HCT116 (cell line): ENCODE data around the gene VIT. TPM values are rescaled to one million over a fixed set of nuclear protein-coding genes. Genes with fewer than 3 reads are reported as not detected.

Experiments
- ATAC-seq: fragments of 200-7000 bp; cut with Tn5 transposase; 2 replicates; pipeline ENCODE4 v1.9.1; 2020; ENCODE audit warnings: mild to moderate bottlenecking, moderate library complexity
- BruUV-seq: library from RNA; stranded (reverse); fragments of 400-500 nt; replicated peaks from 2 replicates; lab custom pipeline; 2021; lab: Mats Ljungman, UMichigan
- CTCF ChIA-PET: fragments of 300-600 bp; sonication (Branson Sonifier 250); formaldehyde crosslinking; loops from one replicate; lab custom pipeline; 2021; ENCODE audit warnings: antibody characterized with exemption; lab: Charles Lee
- POLR2A ChIA-PET: fragments of 300-600, 350-600 bp; sonication (Branson Sonifier 250); formaldehyde crosslinking; loops from one replicate; lab custom pipeline; 2021; ENCODE audit warnings: antibody characterized with exemption; lab: Charles Lee
- RAD21 ChIA-PET, 2 experiments: fragments of 300-600 bp; sonication (Branson Sonifier 250); formaldehyde crosslinking; loops; one replicate each; lab custom pipeline; 2023; ENCODE audit warnings: low total read pairs in 2 of 2; ENCODE audit not compliant: uncharacterized antibody in 2 of 2, unreplicated experiment in 2 of 2, low non-redundant PET in 1 of 2; lab: Charles Lee
- DNase-seq: peaks from one replicate; pipeline ENCODE4 v3.0.0-alpha.2; 2010; ENCODE audit warnings: low read depth, low spot score
- H2AFZ ChIP-seq: fragments of 200-600 bp; shearing (Covaris generic), sonication (generic); 2 replicates; pipeline ENCODE4 v1.6.1; 2017; ENCODE audit warnings: low read depth, mixed run types, mixed read lengths, antibody characterized with exemption, low read length; ENCODE audit not compliant: poor library complexity, severe bottlenecking
- H3K27ac ChIP-seq: 2 replicates; pipeline ENCODE4 v1.5.1; 2012; ENCODE audit warnings: low read depth, low read length
- H3K27me3 ChIP-seq: fragments of 200-600 bp; sonication (generic); 2 replicates; pipeline ENCODE4 v1.6.1; 2016; ENCODE audit warnings: mixed run types, low read length, mixed read lengths; ENCODE audit not compliant: insufficient read depth
- H3K36me3 ChIP-seq, 2 experiments: fragments of 200-500 bp in 1 of 2; fragments of 200-600 bp in 1 of 2; sonication (Bioruptor generic) in 1 of 2; sonication (generic) in 1 of 2; 2 replicates each; pipeline versions ENCODE4 v1.5.1 to v1.6.1; 2014 to 2016; ENCODE audit warnings: low read length in 2 of 2, inconsistent platforms in 1 of 2, mixed read lengths in 1 of 2, mixed run types in 1 of 2; ENCODE audit not compliant: insufficient read depth in 2 of 2, control insufficient read depth in 1 of 2
- H3K4me1 ChIP-seq, 2 experiments: fragments of 200-600 bp in 1 of 2; sonication (generic) in 1 of 2; 2 replicates each; pipeline versions ENCODE4 v1.5.1 to v1.6.1; 2012 to 2017; ENCODE audit warnings: low read length in 2 of 2, inconsistent platforms in 1 of 2, mild to moderate bottlenecking in 1 of 2, mixed read lengths in 1 of 2, mixed run types in 1 of 2, moderate library complexity in 1 of 2; ENCODE audit not compliant: insufficient read depth in 2 of 2, control insufficient read depth in 1 of 2
- H3K4me2 ChIP-seq: fragments of 200-600 bp; sonication (generic); 2 replicates; pipeline ENCODE4 v1.6.1; 2017; ENCODE audit warnings: mixed run types, low read length, mixed read lengths
- H3K4me3 ChIP-seq, 2 experiments: fragments of 200-600 bp in 1 of 2; sonication (generic) in 1 of 2; replicated peaks in 1 of 2; 2 replicates each; pipeline ENCODE4 v1.5.1; 2011 to 2016; ENCODE audit warnings: low read length in 2 of 2, control low read depth in 1 of 2, low read depth in 1 of 2, mild to moderate bottlenecking in 1 of 2, mixed read lengths in 1 of 2, mixed run types in 1 of 2
- H3K79me2 ChIP-seq: fragments of 200-600 bp; sonication (generic); 2 replicates; pipeline ENCODE4 v1.6.1; 2017; ENCODE audit warnings: mild to moderate bottlenecking, mixed run types, low read length, moderate library complexity, mixed read lengths; ENCODE audit not compliant: insufficient read depth
- H3K9ac ChIP-seq: fragments of 200-600 bp; sonication (generic); 2 replicates; pipeline ENCODE4 v1.6.1; 2016; ENCODE audit warnings: low read length, mixed read lengths
- H3K9me2 ChIP-seq: fragments of 200-600 bp; sonication (generic), shearing (Covaris generic); 2 replicates; pipeline ENCODE4 v1.6.1; 2017; ENCODE audit warnings: mixed run types, mild to moderate bottlenecking, moderate library complexity; ENCODE audit not compliant: insufficient read depth
- H3K9me3 ChIP-seq, 2 experiments: fragments of 200-500 bp in 1 of 2; fragments of 200-600 bp in 1 of 2; sonication (Bioruptor generic) in 1 of 2; sonication (generic) in 1 of 2; 2 replicates each; pipeline ENCODE4 v1.6.1; 2014 to 2017; ENCODE audit warnings: low read length in 2 of 2, mixed read lengths in 2 of 2, inconsistent platforms in 1 of 2, low read depth in 1 of 2, mild to moderate bottlenecking in 1 of 2, mixed run types in 1 of 2, moderate library complexity in 1 of 2; ENCODE audit not compliant: control insufficient read depth in 1 of 2, insufficient read depth in 1 of 2
- H4K20me1 ChIP-seq: fragments of 200-600 bp; sonication (generic), shearing (Covaris generic); 2 replicates; pipeline ENCODE4 v1.6.1; 2017; ENCODE audit warnings: mixed run types, mild to moderate bottlenecking, moderate library complexity; ENCODE audit not compliant: insufficient read depth
- CEBPB ChIP-seq: IDR thresholded peaks from 2 replicates; pipeline ENCODE4 v1.6.1; 2012; ENCODE audit warnings: low read depth
- EZH2phosphoT487 ChIP-seq: fragments of 200-600 bp; IDR thresholded peaks from 2 replicates; pipeline ENCODE4 v1.6.1; 2018; ENCODE audit warnings: antibody characterized with exemption, borderline replicate concordance
- POLR2AphosphoS5 ChIP-seq: IDR thresholded peaks from 2 replicates; pipeline ENCODE4 v1.6.1; 2011; ENCODE audit warnings: mild to moderate bottlenecking, low read depth, low read length, moderate library complexity
- RAD21 ChIP-seq: IDR thresholded peaks from 2 replicates; pipeline ENCODE4 v1.6.1; 2012; ENCODE audit warnings: low read depth, mild to moderate bottlenecking
- ZFX ChIP-seq: fragments of 450-650 bp; IDR thresholded peaks from 2 replicates; pipeline ENCODE4 v1.6.1; 2017
- intact Hi-C: fragments of 100-400 bp; cut with micrococcal nuclease; formaldehyde crosslinking; loops from 2 replicates; pipeline ENCODE4 v1.10.0; 2022
- total RNA-seq: library from RNA; stranded (reverse); gene quantifications from one replicate; pipeline ENCODE4 v1.2.1, GENCODE V29; 2021; ENCODE audit not compliant: unreplicated experiment
- TF ChIP-seq, protein P1 (sequence below), 3 experiments: fragments of 200-600 bp in 1 of 3; sonication (generic) in 1 of 3; IDR thresholded peaks in 2 of 3; conservative IDR thresholded peaks in 1 of 3; 2 replicates each; pipeline ENCODE4 v1.5.1; 2012 to 2017; ENCODE audit warnings: low read depth in 2 of 3, low read length in 2 of 3, antibody characterized with exemption in 1 of 3, borderline replicate concordance in 1 of 3, control low read depth in 1 of 3, mild to moderate bottlenecking in 1 of 3, mixed read lengths in 1 of 3, mixed run types in 1 of 3, moderate library complexity in 1 of 3; ENCODE audit not compliant: insufficient read depth in 1 of 3

Gene VIT
- total RNA-seq, 1 experiment from 2014 or later: not detected

DNA sequence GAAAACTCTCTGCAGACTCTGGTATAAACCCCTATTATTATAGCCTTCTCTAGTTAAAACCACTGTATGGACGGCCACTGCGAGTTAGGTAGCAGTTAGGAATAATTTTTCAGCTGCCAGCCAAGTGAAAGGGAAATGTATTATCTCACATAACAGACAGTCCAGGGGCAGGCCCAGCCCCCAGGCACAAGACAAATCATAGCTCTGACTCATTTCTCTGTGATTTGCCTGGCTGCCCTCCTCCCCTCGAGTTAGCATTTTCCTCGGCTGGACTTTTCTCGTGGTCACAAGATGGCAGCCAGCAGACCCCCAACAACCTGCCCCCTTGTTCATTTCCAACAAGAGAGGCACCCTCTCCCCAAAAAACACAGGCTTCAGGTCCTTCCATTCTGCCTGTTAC lies 10.5 kb downstream of the VIT start:
- no peak for DNase-seq
- no peaks in the 10 kb centered on the region for H3K27me3 ChIP-seq
- intact Hi-C loops: no loop called here
- no peak overlapping the region for H3K27ac ChIP-seq
- H3K4me3 ChIP-seq: no peak overlapping the region
- no peaks in the 10 kb centered on the region for H4K20me1 ChIP-seq
- ChIA-PET CTCF (no interaction called here), RAD21 (no interaction called here), POLR2A (no interaction called here)
- H3K9me3 ChIP-seq: 0 out of 4 replicates have a peak, but pooled peaks cover 0 to 3% of the 10 kb centered on the region in 2 experiments
- H3K36me3 ChIP-seq: no peaks in the 10 kb centered on the region
- no peaks in the 10 kb centered on the region for H3K4me1 ChIP-seq
- no peaks in the 10 kb centered on the region for H3K9me2 ChIP-seq
- H3K79me2 ChIP-seq: no peaks in the 10 kb centered on the region
- H3K9ac ChIP-seq: no peak overlapping the region
- no peak for ATAC-seq
- peak overlapping the region; percentile 5 for H2AFZ ChIP-seq
- TF ChIP-seq POLR2AphosphoS5 (no peak), ZFX (no peak), RAD21 (no peak), EZH2phosphoT487 (no peak)
- no peak overlapping the region for H3K4me2 ChIP-seq
- BruUV-seq: no TSS peak

DNA sequence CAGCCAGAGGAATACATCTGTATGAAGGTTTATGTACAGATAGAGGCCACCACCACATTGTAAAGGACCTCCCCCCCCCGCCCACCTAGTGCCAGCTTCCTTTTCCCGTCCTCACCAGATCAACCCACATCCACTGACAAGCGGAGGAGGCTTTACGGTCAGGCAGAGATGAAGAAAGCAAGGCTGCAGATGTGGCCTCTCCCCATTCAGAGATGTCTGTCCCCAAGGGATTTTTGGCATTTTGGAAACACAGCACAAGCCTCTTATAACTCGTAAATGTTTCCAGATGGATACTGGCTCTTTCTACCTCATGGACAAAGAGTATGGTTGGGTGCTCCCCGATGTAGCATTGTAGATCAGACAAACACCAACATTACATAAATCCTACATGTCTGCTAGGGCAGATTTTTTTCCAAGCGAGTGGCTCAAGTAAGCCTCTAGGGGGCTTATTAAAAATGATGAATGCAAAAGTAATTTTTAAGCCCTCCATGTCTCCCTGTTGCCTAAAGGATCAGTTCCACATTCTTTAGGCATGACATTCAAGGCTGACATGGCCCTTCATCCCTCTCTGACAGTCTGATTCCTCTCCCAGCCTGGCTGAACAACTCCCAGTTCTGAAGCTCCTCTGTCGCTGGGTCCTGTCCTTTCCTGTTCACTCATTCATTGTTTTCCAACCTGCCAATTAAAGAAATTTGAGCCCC lies 11.7 kb downstream of the VIT start:
- no peak for TF ChIP-seq CEBPB
- TF ChIP-seq, protein P1, sequence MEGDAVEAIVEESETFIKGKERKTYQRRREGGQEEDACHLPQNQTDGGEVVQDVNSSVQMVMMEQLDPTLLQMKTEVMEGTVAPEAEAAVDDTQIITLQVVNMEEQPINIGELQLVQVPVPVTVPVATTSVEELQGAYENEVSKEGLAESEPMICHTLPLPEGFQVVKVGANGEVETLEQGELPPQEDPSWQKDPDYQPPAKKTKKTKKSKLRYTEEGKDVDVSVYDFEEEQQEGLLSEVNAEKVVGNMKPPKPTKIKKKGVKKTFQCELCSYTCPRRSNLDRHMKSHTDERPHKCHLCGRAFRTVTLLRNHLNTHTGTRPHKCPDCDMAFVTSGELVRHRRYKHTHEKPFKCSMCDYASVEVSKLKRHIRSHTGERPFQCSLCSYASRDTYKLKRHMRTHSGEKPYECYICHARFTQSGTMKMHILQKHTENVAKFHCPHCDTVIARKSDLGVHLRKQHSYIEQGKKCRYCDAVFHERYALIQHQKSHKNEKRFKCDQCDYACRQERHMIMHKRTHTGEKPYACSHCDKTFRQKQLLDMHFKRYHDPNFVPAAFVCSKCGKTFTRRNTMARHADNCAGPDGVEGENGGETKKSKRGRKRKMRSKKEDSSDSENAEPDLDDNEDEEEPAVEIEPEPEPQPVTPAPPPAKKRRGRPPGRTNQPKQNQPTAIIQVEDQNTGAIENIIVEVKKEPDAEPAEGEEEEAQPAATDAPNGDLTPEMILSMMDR (IDR thresholded peaks at IDR 0.05 in 2 of 3, conservative IDR thresholded peaks at IDR 0.05 in 1 of 3; ENCODE audit: borderline replicate concordance in 1 of 3, insufficient read depth in 1 of 3, low read depth in 2 of 3, low read length in 2 of 3): peak in 2 of 3 experiments; percentile 33 to 39; a peak in 4 of 6 replicates
- Histone ChIP-seq H4K20me1 (no peaks in the 10 kb centered on the region), H3K9me3 (0 out of 4 replicates have a peak, but pooled peaks cover 0 to 3% of the 10 kb centered on the region in 2 experiments), H3K9me2 (no peaks in the 10 kb centered on the region), H3K79me2 (no peaks in the 10 kb centered on the region), H3K27me3 (no peaks in the 10 kb centered on the region), H3K4me3 (no peak overlapping the region), H3K4me1 (no peaks in the 10 kb centered on the region), H3K36me3 (no peaks in the 10 kb centered on the region), H2AFZ (no peak overlapping the region), H3K27ac (no peak overlapping the region), H3K9ac (no peak overlapping the region), H3K4me2 (no peak overlapping the region)
- POLR2A ChIA-PET: no interaction called here
- intact Hi-C loops: no loop called here
- ATAC-seq: peak; percentile 34; the same call in 1 of the 2 replicates
- BruUV-seq: no TSS peak
- RAD21 ChIA-PET: no interaction called here
- DNase-seq: peak; percentile 4
- CTCF ChIA-PET: no interaction called here
